Activated naive CD8-positive, alpha-beta T cell treated with anti-CD3 and anti-CD28 coated beads for 36 hours (primary cell): ENCODE measurements around the gene CHAMP1. TPM values are rescaled to one million over a fixed set of nuclear protein-coding genes. Genes with fewer than 3 reads are reported as not detected.
A peak's percentile ranks its signal among the peaks of the same experiment; 100 is the strongest.

Source experiments
- DNase-seq: peaks from one replicate; pipeline ENCODE4 v3.0.0; 2021
- H3K27ac Mint-ChIP-seq: one replicate; pipeline ENCODE4 v1.8.0; 2022; ENCODE audit warnings: mild to moderate bottlenecking, moderate library complexity, mixed read lengths
- H3K27me3 Mint-ChIP-seq: one replicate; pipeline ENCODE4 v1.8.0; 2022; ENCODE audit warnings: mild to moderate bottlenecking, mixed read lengths
- H3K36me3 Mint-ChIP-seq: one replicate; pipeline ENCODE4 v1.8.0; 2021; ENCODE audit warnings: mild to moderate bottlenecking, mixed read lengths
- H3K4me1 Mint-ChIP-seq: one replicate; pipeline ENCODE4 v1.8.0; 2021; ENCODE audit warnings: mixed read lengths
- H3K4me3 Mint-ChIP-seq: one replicate; pipeline ENCODE4 v1.8.0; 2022; ENCODE audit warnings: mild to moderate bottlenecking, moderate library complexity, mixed read lengths
- H3K9me3 Mint-ChIP-seq: one replicate; pipeline ENCODE4 v1.8.0; 2022; ENCODE audit warnings: mixed read lengths
- total RNA-seq, 2 experiments: library from RNA; stranded (reverse); gene quantifications; one replicate each; pipeline ENCODE4 v1.2.3, GENCODE V29; 2021

Gene CHAMP1
- total RNA-seq: 10 to 100 TPM; 46.2 to 46.6 TPM

- H3K27ac Mint-ChIP-seq: peak within 1 kb of the TSS; percentile 92
- no peaks in the 10 kb centered on the region for H3K27me3 Mint-ChIP-seq
- peaks cover 19% of the 10 kb centered on the region for H3K36me3 Mint-ChIP-seq
- H3K4me3 Mint-ChIP-seq: peak within 1 kb of the TSS; percentile 96
- H3K9me3 Mint-ChIP-seq: peaks cover 2% of the 10 kb centered on the region
- peaks cover 44% of the 10 kb centered on the region for H3K4me1 Mint-ChIP-seq
- peak; percentile 97 for DNase-seq
Observed at GRCh38 chr13:114314074-114314912, at the start of gene CHAMP1. Gene CHAMP1 (plus strand): TSS chr13:114314503. CDS start chr13:114323843, 9,340 bp downstream.

- Mint-ChIP-seq H3K27ac (no peak overlapping the region), H3K27me3 (no peaks in the 10 kb centered on the region), H3K36me3 (peaks cover 58% of the 10 kb centered on the region), H3K4me1 (peaks cover 33% of the 10 kb centered on the region), H3K9me3 (no peaks in the 10 kb centered on the region), H3K4me3 (no peak overlapping the region)
- DNase-seq: no peak
Observed at GRCh38 chr13:114264886-114265611, 49.3 kb upstream of the CHAMP1 start.

GRCh38 chr13:114266241-114266640 lies 48.1 kb upstream of the CHAMP1 start:
- Mint-ChIP-seq H3K27me3 (no peaks in the 10 kb centered on the region), H3K4me1 (peaks cover 33% of the 10 kb centered on the region), H3K36me3 (peaks cover 58% of the 10 kb centered on the region), H3K27ac (no peak overlapping the region), H3K4me3 (no peak overlapping the region), H3K9me3 (no peaks in the 10 kb centered on the region)
- no peak for DNase-seq

GRCh38 chr13:114268344-114269280 lies 45.7 kb upstream of the CHAMP1 start:
- Mint-ChIP-seq H3K4me3 (no peak overlapping the region), H3K4me1 (peaks cover 16% of the 10 kb centered on the region), H3K27ac (peak overlapping the region; percentile 66), H3K27me3 (no peaks in the 10 kb centered on the region), H3K36me3 (peaks cover 58% of the 10 kb centered on the region), H3K9me3 (no peaks in the 10 kb centered on the region)
- no peak for DNase-seq

- Mint-ChIP-seq H3K27me3 (no peaks in the 10 kb centered on the region), H3K9me3 (no peaks in the 10 kb centered on the region), H3K36me3 (peaks cover 56% of the 10 kb centered on the region), H3K4me3 (no peak overlapping the region), H3K27ac (peak overlapping the region; percentile 61), H3K4me1 (peaks cover 14% of the 10 kb centered on the region)
- DNase-seq: no peak
Observed at GRCh38 chr13:114269281-114269770, 45.0 kb upstream of the CHAMP1 start.

- no peak for DNase-seq
- Mint-ChIP-seq H3K4me3 (no peak overlapping the region), H3K9me3 (no peaks in the 10 kb centered on the region), H3K27me3 (no peaks in the 10 kb centered on the region), H3K4me1 (peaks cover 13% of the 10 kb centered on the region), H3K36me3 (peaks cover 38% of the 10 kb centered on the region), H3K27ac (no peak overlapping the region)
Observed at GRCh38 chr13:114272977-114273376, 41.3 kb upstream of the CHAMP1 start.

- H3K36me3 Mint-ChIP-seq: peaks cover 31% of the 10 kb centered on the region
- no peak overlapping the region for H3K27ac Mint-ChIP-seq
- H3K9me3 Mint-ChIP-seq: no peaks in the 10 kb centered on the region
- no peak overlapping the region for H3K4me3 Mint-ChIP-seq
- DNase-seq: no peak
- peaks cover 18% of the 10 kb centered on the region for H3K4me1 Mint-ChIP-seq
- no peaks in the 10 kb centered on the region for H3K27me3 Mint-ChIP-seq
Observed at GRCh38 chr13:114275304-114275703, 39.0 kb upstream of the CHAMP1 start.

GRCh38 chr13:114279146-114279545 lies 35.2 kb upstream of the CHAMP1 start:
- no peaks in the 10 kb centered on the region for H3K9me3 Mint-ChIP-seq
- peaks cover 32% of the 10 kb centered on the region for H3K4me1 Mint-ChIP-seq
- no peak overlapping the region for H3K4me3 Mint-ChIP-seq
- no peak for DNase-seq
- H3K27ac Mint-ChIP-seq: peak overlapping the region; percentile 99
- H3K27me3 Mint-ChIP-seq: no peaks in the 10 kb centered on the region
- peaks cover 24% of the 10 kb centered on the region for H3K36me3 Mint-ChIP-seq

GRCh38 chr13:114279758-114280355 lies 34.4 kb upstream of the CHAMP1 start:
- Mint-ChIP-seq H3K4me1 (peaks cover 32% of the 10 kb centered on the region), H3K9me3 (no peaks in the 10 kb centered on the region), H3K27ac (peak overlapping the region; percentile 99), H3K27me3 (no peaks in the 10 kb centered on the region), H3K36me3 (peaks cover 30% of the 10 kb centered on the region), H3K4me3 (peak overlapping the region; percentile 88)
- no peak for DNase-seq

GRCh38 chr13:114281351-114282040 lies 32.8 kb upstream of the CHAMP1 start, which contains the start of gene UPF3A:
Gene UPF3A (plus strand): TSS chr13:114281601. CDS start chr13:114281640, 39 bp downstream.
- peak; percentile 89 for DNase-seq
- Mint-ChIP-seq H3K27me3 (no peaks in the 10 kb centered on the region), H3K4me3 (peak within 1 kb of the TSS; percentile 88), H3K4me1 (peaks cover 38% of the 10 kb centered on the region), H3K27ac (peak within 1 kb of the TSS; percentile 99), H3K36me3 (peaks cover 36% of the 10 kb centered on the region), H3K9me3 (no peaks in the 10 kb centered on the region)

GRCh38 chr13:114282041-114282670 lies 32.1 kb upstream of the CHAMP1 start:
- DNase-seq: peak; percentile 78
- Mint-ChIP-seq H3K36me3 (peaks cover 43% of the 10 kb centered on the region), H3K4me1 (peaks cover 38% of the 10 kb centered on the region), H3K4me3 (peak overlapping the region; percentile 85), H3K27me3 (no peaks in the 10 kb centered on the region), H3K9me3 (no peaks in the 10 kb centered on the region), H3K27ac (peak overlapping the region; percentile 90)

- H3K36me3 Mint-ChIP-seq: peaks cover 47% of the 10 kb centered on the region
- H3K4me1 Mint-ChIP-seq: peaks cover 33% of the 10 kb centered on the region
- H3K27ac Mint-ChIP-seq: no peak overlapping the region
- H3K9me3 Mint-ChIP-seq: no peaks in the 10 kb centered on the region
- DNase-seq: no peak
- peak overlapping the region; percentile 50 for H3K4me3 Mint-ChIP-seq
- no peaks in the 10 kb centered on the region for H3K27me3 Mint-ChIP-seq
Observed at GRCh38 chr13:114283576-114283975, 30.7 kb upstream of the CHAMP1 start.

GRCh38 chr13:114284680-114285079 lies 29.6 kb upstream of the CHAMP1 start:
- H3K4me3 Mint-ChIP-seq: no peak overlapping the region

More at GRCh38 chr13:114284680-114285079, 29.6 kb upstream of the CHAMP1 start:
- H3K4me1 Mint-ChIP-seq: peaks cover 25% of the 10 kb centered on the region
- H3K36me3 Mint-ChIP-seq: peaks cover 46% of the 10 kb centered on the region
- no peaks in the 10 kb centered on the region for H3K27me3 Mint-ChIP-seq
- no peak for DNase-seq
- no peak overlapping the region for H3K27ac Mint-ChIP-seq
- H3K9me3 Mint-ChIP-seq: no peaks in the 10 kb centered on the region
